PC-9 (cell line): ENCODE results near the gene MS4A10. TPM values are rescaled to one million over a fixed set of nuclear protein-coding genes. Genes with fewer than 3 reads are reported as not detected.

Source experiments
- BruUV-seq: library from RNA; stranded (reverse); fragments of 400-500 nt; replicated peaks from 2 replicates; lab custom pipeline; 2021; lab: Mats Ljungman, UMichigan
- CTCF ChIA-PET: fragments of 300-600 bp; sonication (Branson Sonifier 250); formaldehyde crosslinking; loops from one replicate; lab custom pipeline; 2022; ENCODE audit warnings: antibody characterized with exemption; lab: Charles Lee
- POLR2A ChIA-PET: fragments of 300-600 bp; sonication (Branson Sonifier 250); formaldehyde crosslinking; loops from one replicate; lab custom pipeline; 2022; ENCODE audit warnings: antibody characterized with exemption; ENCODE audit not compliant: unreplicated experiment; lab: Charles Lee
- DNase-seq, 2 experiments: peaks; one replicate each; pipeline versions ENCODE4 v3.0.0 to v3.0.0-alpha.2; 2015 to 2022; ENCODE audit warnings: mixed read lengths in 1 of 2
- H2AFZ ChIP-seq: fragments of 200-600 bp; sonication (generic); 2 replicates; pipeline ENCODE4 v1.8.1; 2017; ENCODE audit warnings: antibody characterized with exemption
- H3F3A ChIP-seq: fragments of 200-600 bp; sonication (generic); 2 replicates; pipeline ENCODE4 v1.8.1; 2017; ENCODE audit warnings: antibody characterized with exemption, mild to moderate bottlenecking, low read depth; ENCODE audit not compliant: insufficient read depth
- H3K27ac ChIP-seq: fragments of 200-600 bp; sonication (generic); 2 replicates; pipeline ENCODE4 v1.6.1; 2016; ENCODE audit warnings: mixed run types
- H3K27me3 ChIP-seq: fragments of 200-600 bp; sonication (generic); 2 replicates; pipeline ENCODE4 v1.6.1; 2016; ENCODE audit warnings: low read depth, mixed run types; ENCODE audit not compliant: insufficient read depth
- H3K36me3 ChIP-seq: fragments of 200-600 bp; sonication (generic); 2 replicates; pipeline ENCODE4 v1.6.1; 2016; ENCODE audit warnings: low read depth, mixed run types
- H3K4me1 ChIP-seq: fragments of 200-600 bp; sonication (generic); replicated peaks from 2 replicates; pipeline ENCODE4 v1.6.1; 2016; ENCODE audit warnings: mixed run types; ENCODE audit not compliant: insufficient read depth
- H3K4me2 ChIP-seq: fragments of 200-600 bp; sonication (generic); 2 replicates; pipeline ENCODE4 v1.6.1; 2017; ENCODE audit warnings: mixed run types
- H3K4me3 ChIP-seq: fragments of 200-600 bp; sonication (generic); 2 replicates; pipeline ENCODE4 v1.6.1; 2016; ENCODE audit warnings: mixed run types
- H3K79me2 ChIP-seq: fragments of 200-600 bp; sonication (generic); 2 replicates; pipeline ENCODE4 v1.6.1; 2017; ENCODE audit warnings: low read depth, mixed run types
- H3K9me2 ChIP-seq: fragments of 200-600 bp; sonication (generic); 2 replicates; pipeline ENCODE4 v1.8.1; 2017; ENCODE audit warnings: mild to moderate bottlenecking; ENCODE audit not compliant: insufficient read depth
- H3K9me3 ChIP-seq: fragments of 200-600 bp; sonication (generic); 2 replicates; pipeline ENCODE4 v1.8.1; 2016; ENCODE audit warnings: low read depth; ENCODE audit not compliant: insufficient read depth
- H4K20me1 ChIP-seq: fragments of 200-600 bp; sonication (generic); 2 replicates; pipeline ENCODE4 v1.8.1; 2017; ENCODE audit not compliant: insufficient read depth
- EZH2 ChIP-seq: fragments of 200-600 bp; sonication (generic); IDR thresholded peaks from 2 replicates; pipeline ENCODE4 v1.8.0; 2017; ENCODE audit warnings: antibody characterized with exemption, low read depth
- intact Hi-C: fragments of 100-400 bp; cut with micrococcal nuclease; formaldehyde crosslinking; loops from one replicate; pipeline ENCODE4 v1.10.0; 2022; ENCODE audit not compliant: unreplicated experiment
- total RNA-seq: library from RNA; stranded (reverse); gene quantifications from 2 replicates; pipeline ENCODE4 v1.2.3, GENCODE V29; 2021
- TF ChIP-seq, protein P1 (sequence below): fragments of 200-600 bp; sonication (generic); conservative IDR thresholded peaks from 2 replicates; pipeline ENCODE4 v1.6.1; 2017; ENCODE audit warnings: mixed run types, antibody characterized with exemption, mild to moderate bottlenecking, moderate library complexity

The MS4A10 gene
- total RNA-seq, 1 experiment from 2014 or later = not detected

DNA sequence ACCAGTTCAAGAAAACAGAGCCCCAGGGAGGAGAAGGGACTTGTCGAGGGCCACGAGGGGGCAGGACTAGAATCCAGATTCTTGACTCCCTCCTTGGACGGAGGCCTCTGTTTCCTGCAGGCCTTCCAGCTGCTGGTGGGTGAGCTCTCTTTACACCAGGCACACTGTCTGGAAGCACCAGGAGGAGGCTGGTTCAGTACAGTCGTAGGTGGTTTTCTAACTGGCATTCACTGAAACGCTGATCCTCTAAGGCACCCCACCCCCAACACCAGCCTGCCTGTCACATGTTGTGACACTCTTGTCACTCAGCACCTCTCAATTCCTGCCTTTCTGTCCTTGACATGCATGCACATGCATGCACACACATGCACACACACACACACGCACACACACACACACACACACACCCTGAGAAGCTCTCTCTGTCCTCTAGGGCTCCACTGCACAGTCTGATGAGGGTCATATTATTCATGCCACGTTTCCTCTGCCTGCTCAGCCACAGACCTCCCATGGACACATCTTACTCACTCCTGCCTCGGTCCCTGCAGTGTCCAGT, 751 bp downstream of the MS4A10 start:
- no peak overlapping the region for H3K27ac ChIP-seq
- H3K4me2 ChIP-seq = no peak overlapping the region
- H3K4me3 ChIP-seq = no peak overlapping the region
- no peaks in the 10 kb centered on the region for H4K20me1 ChIP-seq
- H3K79me2 ChIP-seq = no peaks in the 10 kb centered on the region
- no peak for TF ChIP-seq EZH2
- TF ChIP-seq, protein P1, sequence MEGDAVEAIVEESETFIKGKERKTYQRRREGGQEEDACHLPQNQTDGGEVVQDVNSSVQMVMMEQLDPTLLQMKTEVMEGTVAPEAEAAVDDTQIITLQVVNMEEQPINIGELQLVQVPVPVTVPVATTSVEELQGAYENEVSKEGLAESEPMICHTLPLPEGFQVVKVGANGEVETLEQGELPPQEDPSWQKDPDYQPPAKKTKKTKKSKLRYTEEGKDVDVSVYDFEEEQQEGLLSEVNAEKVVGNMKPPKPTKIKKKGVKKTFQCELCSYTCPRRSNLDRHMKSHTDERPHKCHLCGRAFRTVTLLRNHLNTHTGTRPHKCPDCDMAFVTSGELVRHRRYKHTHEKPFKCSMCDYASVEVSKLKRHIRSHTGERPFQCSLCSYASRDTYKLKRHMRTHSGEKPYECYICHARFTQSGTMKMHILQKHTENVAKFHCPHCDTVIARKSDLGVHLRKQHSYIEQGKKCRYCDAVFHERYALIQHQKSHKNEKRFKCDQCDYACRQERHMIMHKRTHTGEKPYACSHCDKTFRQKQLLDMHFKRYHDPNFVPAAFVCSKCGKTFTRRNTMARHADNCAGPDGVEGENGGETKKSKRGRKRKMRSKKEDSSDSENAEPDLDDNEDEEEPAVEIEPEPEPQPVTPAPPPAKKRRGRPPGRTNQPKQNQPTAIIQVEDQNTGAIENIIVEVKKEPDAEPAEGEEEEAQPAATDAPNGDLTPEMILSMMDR = no peak
- no peaks in the 10 kb centered on the region for H3K9me2 ChIP-seq
- H3F3A ChIP-seq = no peaks in the 10 kb centered on the region
- no TSS peak for BruUV-seq
- intact Hi-C loops = no loop called here
- peaks cover 38% of the 10 kb centered on the region for H3K27me3 ChIP-seq
- DNase-seq = no peak
- ChIA-PET POLR2A (no interaction called here), CTCF (no interaction called here)
- H3K4me1 ChIP-seq = no peaks in the 10 kb centered on the region
- no peak overlapping the region for H2AFZ ChIP-seq
- H3K9me3 ChIP-seq = no peaks in the 10 kb centered on the region
- no peaks in the 10 kb centered on the region for H3K36me3 ChIP-seq

DNA sequence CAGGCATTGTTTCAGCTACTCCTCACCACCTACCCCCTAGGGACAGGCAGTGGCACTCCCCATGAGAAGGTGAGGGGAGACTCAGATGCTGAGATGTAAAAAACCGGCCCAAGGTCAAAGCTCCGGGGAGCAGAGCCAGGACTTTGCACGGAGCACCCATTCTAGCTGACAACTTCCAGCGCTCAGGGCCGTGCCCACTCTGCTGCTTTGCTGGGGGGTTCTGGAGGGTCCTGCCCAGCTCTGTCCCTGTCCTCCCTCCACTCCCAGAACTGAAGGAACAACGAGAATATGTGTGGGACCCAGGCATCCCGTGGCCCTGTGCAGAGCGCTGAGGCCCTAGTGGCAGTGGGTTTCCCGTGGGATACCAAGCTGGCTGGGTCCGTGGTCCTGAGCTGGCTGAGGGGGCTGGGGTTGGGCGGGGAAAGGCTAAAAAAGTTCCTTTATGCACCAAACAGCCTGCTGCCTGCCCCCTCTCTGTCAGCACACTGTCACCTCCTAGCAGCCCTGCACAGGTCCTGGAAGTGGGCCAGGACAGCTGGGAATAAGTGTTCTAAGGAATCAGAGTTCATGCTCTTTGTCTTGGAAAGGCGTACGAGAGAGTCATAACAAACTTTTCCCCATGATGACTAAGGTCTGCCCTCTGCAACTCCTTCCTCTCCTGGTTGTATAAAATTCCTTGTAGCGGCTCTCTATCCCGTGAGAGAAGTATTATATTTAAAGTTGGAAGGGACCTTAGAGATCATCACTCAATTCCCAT, 1.9 kb downstream of the MS4A10 start:
- POLR2A ChIA-PET = no interaction called here
- peak in 1 of 2 experiments; percentile 33 for DNase-seq
- BruUV-seq = no TSS peak

DNA sequence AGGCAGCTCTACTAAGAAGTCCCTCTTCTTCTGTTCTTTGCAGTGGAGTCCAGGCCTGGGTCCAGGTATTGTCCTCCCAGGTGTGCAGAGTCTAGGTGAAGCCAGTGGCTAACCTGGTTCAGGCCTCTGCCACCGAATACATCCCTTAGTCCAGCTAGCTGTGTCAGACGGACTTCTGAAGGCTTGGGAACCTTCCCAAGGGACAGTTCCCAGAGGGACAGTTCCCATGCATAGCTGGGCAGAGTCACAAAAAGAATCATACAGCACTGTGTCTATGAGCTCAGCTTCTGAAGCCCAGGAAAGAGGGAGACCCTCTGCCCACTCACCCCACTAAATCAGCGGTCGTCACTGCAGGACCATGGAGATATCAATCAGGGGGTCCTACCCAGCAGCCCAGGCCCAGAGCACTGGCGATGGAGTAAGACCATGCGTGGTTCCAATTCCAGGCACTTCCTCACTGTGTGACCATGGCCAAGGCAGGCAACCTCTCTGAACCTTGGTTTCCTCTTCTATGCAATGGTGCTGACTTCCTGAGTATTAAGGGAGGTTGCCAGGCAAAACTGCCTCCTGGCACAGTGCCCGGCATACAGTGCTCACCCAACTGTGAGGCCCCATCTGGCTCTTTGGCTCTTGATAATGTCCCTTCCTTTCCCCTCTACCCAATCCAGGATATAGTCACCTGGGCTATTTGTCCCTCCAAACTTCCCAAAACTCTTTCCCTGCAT, 3.4 kb downstream of the MS4A10 start:
- no peaks in the 10 kb centered on the region for H3K4me1 ChIP-seq
- no peaks in the 10 kb centered on the region for H3K9me3 ChIP-seq
- DNase-seq = no peak
- no peak overlapping the region for H2AFZ ChIP-seq
- no peak overlapping the region for H3K4me3 ChIP-seq
- no peaks in the 10 kb centered on the region for H3K9me2 ChIP-seq
- CTCF ChIA-PET = interaction anchor here (0.6 kb wide), 1 partner anchor 1756 kb away, joined by 12 read pairs; no protein-coding TSS in a partner anchor
- no peaks in the 10 kb centered on the region for H3K79me2 ChIP-seq
- H3K36me3 ChIP-seq = no peaks in the 10 kb centered on the region
- H3K27me3 ChIP-seq = peaks cover 38% of the 10 kb centered on the region
- intact Hi-C loops = no loop called here
- H3F3A ChIP-seq = no peaks in the 10 kb centered on the region
- no peak overlapping the region for H3K4me2 ChIP-seq
- no TSS peak for BruUV-seq
- TF ChIP-seq, protein P1 = no peak
- no peak for TF ChIP-seq EZH2
- POLR2A ChIA-PET = no interaction called here
- H3K27ac ChIP-seq = no peak overlapping the region
- H4K20me1 ChIP-seq = no peaks in the 10 kb centered on the region

More for the DNA sequence above, 1.9 kb downstream of the MS4A10 start:
- Histone ChIP-seq H3K9me2 (no peaks in the 10 kb centered on the region), H3F3A (no peaks in the 10 kb centered on the region), H4K20me1 (no peaks in the 10 kb centered on the region), H3K36me3 (no peaks in the 10 kb centered on the region), H3K4me1 (no peaks in the 10 kb centered on the region), H3K27ac (no peak overlapping the region), H3K79me2 (no peaks in the 10 kb centered on the region), H3K27me3 (peaks cover 34% of the 10 kb centered on the region; the same call in 1 of the 2 replicates), H3K4me3 (no peak overlapping the region), H2AFZ (no peak overlapping the region), H3K9me3 (no peaks in the 10 kb centered on the region), H3K4me2 (no peak overlapping the region)
- TF ChIP-seq, protein P1 = no peak
- TF ChIP-seq EZH2 = no peak
- intact Hi-C loops = no loop called here
- CTCF ChIA-PET = no interaction called here
